Thymus (tissue), 11 donors: ENCODE data around the gene CYB5RL. TPM values are rescaled to one million over a fixed set of nuclear protein-coding genes. Genes with fewer than 3 reads are reported as not detected.

ENCODE experiments used
- DNase-seq, 9 donors: peaks; one replicate each; pipeline ENCODE4 v3.0.0-alpha.2; 2013; ENCODE audit warnings: low spot score in 9 of 9, low read depth in 6 of 9, missing footprints in 1 of 9
- H3K27ac ChIP-seq, 2 donors: one replicate each; pipeline ENCODE4 v1.5.1; 2013; ENCODE audit warnings: control low read depth in 1 of 2, low read depth in 1 of 2, low read length in 1 of 2, mild to moderate bottlenecking in 1 of 2, moderate library complexity in 1 of 2
- H3K27me3 ChIP-seq, 2 donors: one replicate each; pipeline ENCODE4 v1.5.1; 2013; ENCODE audit warnings: low read length in 1 of 2; ENCODE audit not compliant: control insufficient read depth in 2 of 2, insufficient read depth in 1 of 2
- H3K36me3 ChIP-seq, 2 donors: one replicate each; pipeline ENCODE4 v1.5.1; 2013; ENCODE audit warnings: low read length in 1 of 2, mild to moderate bottlenecking in 1 of 2, moderate library complexity in 1 of 2; ENCODE audit not compliant: control insufficient read depth in 2 of 2, insufficient read depth in 2 of 2
- H3K4me1 ChIP-seq, 2 donors: one replicate each; pipeline ENCODE4 v1.5.1; 2013; ENCODE audit warnings: low read length in 2 of 2; ENCODE audit not compliant: control insufficient read depth in 2 of 2, insufficient read depth in 2 of 2
- H3K4me3 ChIP-seq, 2 donors: one replicate each; pipeline ENCODE4 v1.5.1; 2013; ENCODE audit warnings: low read length in 2 of 2, control low read depth in 1 of 2, mild to moderate bottlenecking in 1 of 2
- H3K9me3 ChIP-seq, 2 donors: one replicate each; pipeline ENCODE4 v1.5.1; 2013; ENCODE audit warnings: low read length in 1 of 2, mild to moderate bottlenecking in 1 of 2; ENCODE audit not compliant: control insufficient read depth in 2 of 2, insufficient read depth in 1 of 2
- WGBS: extraction: QIAGEN DNeasy Blood & Tissue Kit; methylation state at CpG from one replicate; pipeline ENCODE4 v1.1.7; 2013; 5-methylcytosine and 5-hydroxymethylcytosine counted together
- polyA plus RNA-seq: library from polyadenylated mRNA; stranded (reverse); fragments of 200-250 nt; gene quantifications from one replicate; pipeline ENCODE4 v1.2.3, GENCODE V29; 2013
- total RNA-seq: library from RNA; stranded (reverse); fragments of 120-200 nt; gene quantifications from one replicate; pipeline ENCODE4 v1.2.4, GENCODE V29; 2013
- donor health status: healthy.

CYB5RL gene
- total and polyA plus RNA-seq, 2 donors = 1.9 to 2.6 TPM

DNA sequence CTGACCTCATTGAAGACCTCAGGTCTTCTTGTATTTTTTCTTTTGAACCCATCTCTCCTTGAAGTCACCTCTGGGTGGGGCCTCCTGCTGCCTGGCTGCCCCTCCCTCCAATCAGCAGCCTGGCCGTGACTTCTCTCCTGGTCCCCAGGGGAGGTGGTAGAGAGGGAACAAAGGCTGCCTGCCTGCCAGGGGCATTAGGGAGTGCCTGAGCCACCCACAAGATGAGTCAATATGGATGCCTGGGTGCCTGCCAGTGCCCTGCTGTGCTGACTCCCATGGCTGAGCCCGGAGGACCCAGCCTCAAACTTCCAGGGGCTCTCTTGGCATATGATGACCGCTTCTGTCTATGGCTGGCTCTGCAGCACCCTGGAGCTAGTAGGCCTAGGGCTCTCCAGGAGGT lies 41.8 kb downstream of the CYB5RL start:
- H3K4me1 ChIP-seq = no peaks in the 10 kb centered on the region
- H3K36me3 ChIP-seq = no peaks in the 10 kb centered on the region
- DNase-seq = no peak
- no peak overlapping the region for H3K27ac ChIP-seq
- no peaks in the 10 kb centered on the region for H3K27me3 ChIP-seq
- 97% methylated on average over 3 of the region's 3 CpGs for WGBS
- H3K4me3 ChIP-seq = no peak overlapping the region
- no peaks in the 10 kb centered on the region for H3K9me3 ChIP-seq

DNA sequence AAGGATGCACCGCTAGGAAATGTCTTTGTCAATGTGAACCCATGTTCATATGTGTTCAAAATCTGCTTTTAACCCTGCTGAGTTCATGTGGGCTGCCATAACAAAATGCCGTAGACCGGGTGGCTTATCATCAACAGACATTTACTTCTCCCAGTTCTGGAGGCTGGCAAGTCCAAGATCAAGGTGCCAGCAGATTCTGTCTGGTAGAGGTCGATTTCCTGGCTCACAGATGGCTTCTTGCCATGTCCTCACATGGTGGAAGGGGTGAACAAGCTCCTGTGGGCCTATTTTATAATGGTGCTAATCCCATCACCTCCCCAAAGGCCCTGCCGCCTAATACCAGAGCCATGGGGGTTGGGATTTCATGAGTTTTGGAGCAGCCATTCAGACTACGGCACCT lies 42.4 kb downstream of the CYB5RL start:
- H3K27me3 ChIP-seq = no peaks in the 10 kb centered on the region
- WGBS = 89% methylated on average over 6 of the region's 6 CpGs
- no peak overlapping the region for H3K4me3 ChIP-seq
- no peak overlapping the region for H3K27ac ChIP-seq
- no peaks in the 10 kb centered on the region for H3K4me1 ChIP-seq
- no peaks in the 10 kb centered on the region for H3K9me3 ChIP-seq
- DNase-seq = no peak
- H3K36me3 ChIP-seq = no peaks in the 10 kb centered on the region

DNA sequence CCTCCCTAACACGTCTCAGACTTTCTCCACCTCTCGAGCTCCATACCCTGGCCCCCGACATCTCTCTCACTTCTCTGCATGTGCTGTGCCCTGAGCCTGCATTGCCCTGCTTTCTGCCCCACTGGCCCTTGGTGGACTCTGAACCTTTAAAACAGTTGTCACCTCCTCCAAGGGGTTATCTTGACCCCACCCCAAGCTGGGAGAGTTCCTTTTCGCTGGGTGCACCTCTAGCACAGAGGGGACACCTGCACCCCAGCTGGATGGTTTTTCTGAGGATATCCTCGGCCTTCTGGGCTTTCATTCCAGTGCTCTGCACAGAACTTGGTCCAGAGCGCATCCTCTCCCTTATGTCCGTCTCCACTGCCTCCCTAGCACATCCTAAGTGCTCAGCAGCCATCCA lies 42.8 kb downstream of the CYB5RL start:
- Histone ChIP-seq H3K4me1 (no peaks in the 10 kb centered on the region), H3K27me3 (no peaks in the 10 kb centered on the region), H3K9me3 (no peaks in the 10 kb centered on the region), H3K27ac (no peak overlapping the region), H3K4me3 (no peak overlapping the region), H3K36me3 (no peaks in the 10 kb centered on the region)
- WGBS = 91% methylated on average over 7 of the region's 7 CpGs
- no peak for DNase-seq

DNA sequence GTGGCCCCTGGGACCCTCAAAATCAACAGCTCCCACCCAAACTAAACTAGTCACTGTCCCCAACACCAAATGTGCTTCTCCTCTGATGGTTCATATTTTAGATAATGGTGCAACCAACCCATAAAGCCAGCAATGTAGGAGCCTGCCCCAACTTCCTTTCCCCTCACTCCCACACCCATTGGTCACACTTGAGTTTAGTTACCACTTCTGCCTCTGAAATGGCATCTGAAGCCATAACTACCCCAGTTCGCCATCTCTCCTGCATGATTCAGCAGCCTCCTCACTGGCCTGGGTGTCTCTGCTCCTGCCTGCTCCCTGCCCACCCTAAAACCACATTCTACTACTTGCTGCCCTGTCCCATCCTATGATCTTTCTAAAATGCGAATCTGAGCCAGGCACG lies 43.6 kb downstream of the CYB5RL start:
- DNase-seq = no peak
- H3K27ac ChIP-seq = no peak overlapping the region
- WGBS = 92% methylated on average over 3 of the region's 3 CpGs
- H3K36me3 ChIP-seq = no peaks in the 10 kb centered on the region
- no peaks in the 10 kb centered on the region for H3K27me3 ChIP-seq
- no peaks in the 10 kb centered on the region for H3K9me3 ChIP-seq
- H3K4me1 ChIP-seq = no peaks in the 10 kb centered on the region
- no peak overlapping the region for H3K4me3 ChIP-seq

DNA sequence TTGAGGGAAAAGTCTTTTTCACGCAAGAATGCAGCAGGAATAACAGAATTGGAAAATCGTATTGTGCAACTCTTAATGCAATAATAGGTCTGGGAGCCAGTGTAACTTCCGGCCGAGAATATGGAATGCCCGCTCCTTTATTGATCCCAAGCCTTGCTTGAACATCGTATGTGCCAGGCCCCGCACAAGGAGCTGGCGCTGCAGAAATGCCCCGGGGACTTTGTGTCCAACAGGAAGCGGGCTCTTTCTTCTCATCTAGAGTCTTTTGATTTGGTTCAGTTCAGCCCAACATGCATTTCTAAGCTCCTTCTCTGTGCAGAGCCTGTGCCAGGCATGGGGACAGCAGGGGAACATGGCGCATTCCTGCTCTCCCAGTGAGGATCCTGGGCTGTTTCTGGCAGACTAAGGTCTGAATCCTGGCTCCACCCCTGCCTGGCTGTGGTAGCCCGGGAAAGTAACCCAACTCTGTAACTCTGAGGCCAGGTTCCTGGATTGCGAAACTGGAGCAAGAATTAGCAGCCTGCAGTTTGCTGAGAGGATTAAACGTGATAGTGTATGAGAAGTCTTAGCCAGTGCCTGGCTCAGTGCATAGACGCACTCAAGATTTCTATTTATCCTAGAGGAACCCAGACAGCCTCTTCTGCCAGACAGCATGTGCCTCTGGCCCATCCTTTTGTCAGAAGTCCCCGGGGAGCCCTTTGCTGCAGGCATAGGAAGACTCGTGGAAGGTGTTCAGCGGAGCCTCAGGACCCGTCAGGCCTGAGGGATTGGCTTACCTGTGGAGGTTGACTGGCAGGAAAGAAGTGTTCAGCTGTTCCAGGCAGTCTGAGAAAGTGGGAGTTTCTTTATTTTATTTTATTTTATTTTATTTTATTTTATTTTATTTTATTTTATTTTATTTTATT lies 46.0 kb downstream of the CYB5RL start:
- 88% methylated on average over 19 of the region's 19 CpGs for WGBS
- DNase-seq = peak in 1 of 9 donors; percentile 5

DNA sequence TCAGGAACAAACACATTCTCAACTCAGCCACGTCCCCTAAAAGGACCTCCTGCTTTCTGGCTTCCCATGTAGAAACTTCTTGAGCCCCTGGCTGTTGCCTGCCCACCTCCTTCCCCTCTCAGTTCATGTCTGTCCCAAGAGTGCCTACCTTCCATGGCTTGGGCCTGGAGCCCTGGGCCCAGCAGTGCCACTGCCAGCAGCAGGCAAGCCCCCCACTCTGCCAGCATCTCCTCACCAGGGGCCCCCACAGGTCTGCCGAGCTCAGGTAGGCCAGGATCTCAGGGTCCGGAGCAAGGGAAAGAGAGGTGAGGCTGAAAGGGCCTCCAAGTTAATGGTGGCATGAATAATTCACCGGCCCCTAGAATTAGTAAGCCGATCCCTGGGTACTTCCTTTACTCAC lies 47.1 kb downstream of the CYB5RL start, which contains the start of gene CDCP2:
Gene CDCP2, minus strand, starts transcription at position 305 of the 400 bp plus-strand sequence. Its CDS starts 78 bp downstream, at position 227.
- WGBS = 97% methylated on average over 5 of the region's 5 CpGs

More for the DNA sequence above, 46.0 kb downstream of the CYB5RL start:
- no peaks in the 10 kb centered on the region for H3K36me3 ChIP-seq
- H3K9me3 ChIP-seq = no peaks in the 10 kb centered on the region
- peak overlapping the region in 1 of 2 donors; percentile 12 for H3K27ac ChIP-seq
- no peaks in the 10 kb centered on the region for H3K4me1 ChIP-seq
- no peak overlapping the region for H3K4me3 ChIP-seq
- no peaks in the 10 kb centered on the region for H3K27me3 ChIP-seq

DNA sequence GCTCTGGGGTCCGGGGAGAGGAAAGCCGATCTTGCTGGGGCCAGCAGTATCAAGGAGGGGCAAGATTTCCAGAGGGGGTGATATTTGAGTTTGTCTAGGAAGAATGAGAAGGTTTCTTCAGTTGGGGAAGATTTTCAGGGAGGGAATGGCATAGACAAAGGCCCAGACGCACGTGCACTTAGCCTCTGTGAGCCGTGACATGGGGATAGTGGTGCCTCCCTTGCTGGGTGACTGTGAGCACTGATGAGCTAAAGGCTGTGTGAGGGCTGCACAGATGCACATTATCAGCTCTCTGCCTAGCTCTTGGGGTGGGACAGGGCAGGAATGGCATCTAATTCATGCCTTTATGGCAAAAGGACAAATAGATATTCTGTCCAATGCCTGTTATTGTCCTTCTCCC lies 48.8 kb downstream of the CYB5RL start:
- Histone ChIP-seq H3K9me3 (no peaks in the 10 kb centered on the region), H3K27me3 (no peaks in the 10 kb centered on the region), H3K36me3 (no peaks in the 10 kb centered on the region), H3K4me1 (no peaks in the 10 kb centered on the region), H3K27ac (no peak overlapping the region), H3K4me3 (no peak overlapping the region)
- WGBS = 96% methylated on average over 5 of the region's 5 CpGs
- no peak for DNase-seq

More for the DNA sequence above, 47.1 kb downstream of the CYB5RL start, which contains the start of gene CDCP2:
- Histone ChIP-seq H3K27me3 (no peaks in the 10 kb centered on the region), H3K36me3 (no peaks in the 10 kb centered on the region), H3K4me3 (no peak within 1 kb of the TSS), H3K4me1 (no peaks in the 10 kb centered on the region), H3K9me3 (no peaks in the 10 kb centered on the region), H3K27ac (peak within 1 kb of the TSS in 1 of 2 donors; percentile 12)
- no peak for DNase-seq

Other genes starting within 250 kb of the CYB5RL start
- not detected for gene LDLRAD1, start 181.8 kb downstream of the CYB5RL start, total RNA-seq
- 0.18 TPM for gene LDLRAD1, start 181.8 kb downstream of the CYB5RL start, polyA plus RNA-seq
- 233 TPM for gene TMEM59, start 146.8 kb downstream of the CYB5RL start, total RNA-seq
- gene TMEM59, start 146.8 kb downstream of the CYB5RL start, polyA plus RNA-seq = 185 TPM
- 5.2 TPM for gene TCEANC2, start 146.4 kb downstream of the CYB5RL start, total RNA-seq
- 4.0 TPM for gene TCEANC2, start 146.4 kb downstream of the CYB5RL start, polyA plus RNA-seq
- not detected for gene CDCP2, start 47.0 kb downstream of the CYB5RL start, total RNA-seq
- not detected for gene CDCP2, start 47.0 kb downstream of the CYB5RL start, polyA plus RNA-seq
- 62.0 TPM for gene MRPL37, start 137 bp upstream of the CYB5RL start, total RNA-seq
- 29.5 TPM for gene MRPL37, start 137 bp upstream of the CYB5RL start, polyA plus RNA-seq
- 36.8 TPM for gene SSBP3, start 206.4 kb upstream of the CYB5RL start, total RNA-seq
- gene SSBP3, start 206.4 kb upstream of the CYB5RL start, polyA plus RNA-seq = 55.7 TPM